Stimulated activated CD4-positive, alpha-beta T cell treated with anti-CD3 and anti-CD28 coated beads, Interleukin-4, amount 100 ng/mL, for 48 hours (primary cell): ENCODE results near the gene KIFAP3.
"Not testable (repeated sequence)": the region's sequence is repeated elsewhere in the genome, so short reads cannot be mapped to it uniquely, and the experiment has no call there.

Experiments used
- DNase-seq, 2 donors: peaks; one replicate each; pipeline ENCODE4 v3.0.0-alpha.2; 2020; ENCODE audit warnings: low read depth in 2 of 2

Gene KIFAP3

DNA sequence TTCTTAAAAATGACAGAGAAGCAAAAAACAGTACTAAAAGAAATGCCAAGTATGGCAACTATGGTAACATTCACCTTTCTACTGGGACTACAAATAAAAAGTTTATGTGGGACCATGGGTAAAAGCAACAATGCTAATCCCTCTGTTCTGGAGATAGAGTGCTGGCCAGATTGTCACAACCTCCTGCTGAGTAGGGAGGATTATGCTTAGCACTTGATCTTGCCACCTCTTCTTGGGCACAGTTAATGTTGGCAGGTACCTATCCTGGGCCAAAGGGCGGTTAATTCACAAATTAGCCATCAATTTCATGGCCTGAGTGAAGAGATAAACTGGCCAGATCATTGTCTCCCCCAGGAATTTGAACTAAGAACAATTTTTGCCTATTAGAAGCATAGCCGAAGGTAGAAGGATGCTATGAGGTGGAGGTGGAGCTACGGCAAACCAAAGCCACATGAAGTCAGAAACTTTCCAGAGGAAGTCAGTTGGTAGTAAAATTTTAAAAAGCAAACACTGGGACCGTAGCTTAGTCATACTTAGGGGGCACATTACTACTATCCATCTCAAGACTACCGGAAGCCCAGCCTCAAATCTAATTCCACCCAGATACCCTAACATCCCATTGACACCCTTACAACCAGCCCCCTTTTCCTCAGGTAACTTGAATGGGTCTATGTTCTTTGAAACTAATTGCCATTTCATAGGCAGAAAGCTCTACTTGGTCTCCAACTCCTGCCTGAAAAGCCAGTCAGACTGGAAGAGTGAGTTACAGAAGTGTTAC, 183.5 kb downstream of the KIFAP3 start:
- DNase-seq, result no peak

DNA sequence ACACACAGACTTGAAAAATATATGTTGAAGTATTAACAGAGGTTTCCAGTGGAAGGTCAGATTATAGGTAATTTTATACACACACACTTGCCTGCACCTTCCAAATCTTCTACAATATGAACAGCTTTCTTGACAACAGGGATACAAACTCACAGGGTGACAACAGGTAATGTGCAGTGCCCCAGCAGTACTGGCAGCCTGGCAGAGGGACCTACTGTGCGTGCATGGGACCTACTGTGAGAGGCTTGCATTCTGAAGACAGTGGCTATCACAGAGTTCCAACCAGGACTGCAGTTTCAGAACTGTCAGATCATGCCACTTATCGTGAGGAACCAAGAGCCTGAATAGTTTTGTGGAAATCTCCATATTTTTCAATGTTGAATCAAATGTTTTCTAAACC, 184.6 kb downstream of the KIFAP3 start:
- DNase-seq, result no peak

DNA sequence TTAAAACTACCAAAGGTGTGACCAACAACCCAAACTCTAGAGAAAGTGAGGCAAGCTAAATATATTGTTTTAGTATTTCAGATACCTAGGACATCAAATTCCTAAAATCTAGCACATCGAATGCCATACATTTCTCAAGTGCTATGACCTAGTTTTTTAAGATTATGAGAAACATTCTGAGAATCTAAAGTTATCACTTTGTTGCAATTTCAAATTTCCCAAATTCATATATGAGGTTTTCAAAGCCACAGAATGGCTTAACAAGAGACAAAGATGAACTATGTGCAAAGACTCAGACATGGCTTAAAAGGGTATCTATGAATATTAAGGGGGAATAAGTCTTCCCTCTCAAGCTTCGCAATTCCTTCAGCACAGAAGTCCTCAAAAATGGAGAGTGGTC, 187.6 kb downstream of the KIFAP3 start:
- DNase-seq, result no peak

DNA sequence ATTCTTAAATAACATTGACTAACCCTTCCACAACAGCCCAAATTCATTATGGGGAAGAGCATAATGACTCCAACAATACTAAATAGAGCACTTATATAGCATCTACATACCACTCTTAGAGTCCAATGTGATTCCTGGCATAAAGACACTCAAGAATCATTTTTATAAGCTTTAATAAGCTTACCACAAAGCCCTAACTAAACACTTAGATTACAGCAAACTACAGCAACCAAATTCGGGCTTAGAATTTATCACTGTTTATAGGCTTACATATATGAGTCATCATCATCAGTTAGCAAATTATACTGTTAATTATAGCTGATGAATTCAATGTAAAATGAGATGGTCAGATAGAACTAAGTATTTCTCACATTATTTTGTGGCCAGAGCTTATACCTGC, 188.1 kb downstream of the KIFAP3 start:
- DNase-seq, result no peak

DNA sequence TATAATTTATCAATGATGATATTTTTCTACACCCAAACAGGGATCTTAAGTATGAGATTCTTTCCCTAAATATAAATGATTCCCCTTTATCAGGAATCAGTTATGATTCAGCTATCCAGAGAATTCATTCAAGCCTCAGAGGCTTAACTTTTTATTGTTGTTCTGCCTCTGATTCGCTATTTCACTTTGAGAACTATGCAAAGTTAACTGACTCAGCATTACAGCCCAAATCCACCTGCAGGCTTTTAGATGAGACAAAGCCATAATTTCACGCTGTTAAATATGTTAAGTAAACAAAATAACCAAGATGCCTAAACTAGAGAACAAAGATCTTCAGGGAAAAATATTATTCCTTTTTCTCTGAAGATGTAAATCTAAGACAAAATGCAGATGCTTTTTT, 189.3 kb downstream of the KIFAP3 start:
- DNase-seq, result no peak

DNA sequence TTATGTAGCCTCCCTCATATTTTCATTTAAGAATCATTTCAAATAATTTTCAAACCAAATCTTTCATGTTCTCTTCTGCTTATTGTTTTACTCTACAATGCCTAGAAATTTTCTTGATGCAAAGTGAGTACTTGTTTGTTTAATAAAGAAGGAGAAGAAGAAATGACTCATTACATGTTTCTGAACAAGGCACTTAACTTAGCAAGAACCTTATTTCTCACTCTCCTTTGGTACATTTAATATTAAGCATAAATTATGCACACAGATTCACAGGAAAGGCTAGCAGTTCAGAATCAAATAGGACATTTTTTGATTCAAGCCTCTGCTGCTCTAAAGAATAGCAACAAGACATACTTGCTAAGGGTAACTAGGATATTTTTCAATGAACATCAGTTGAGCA, 189.9 kb downstream of the KIFAP3 start:
- no peak for DNase-seq

DNA sequence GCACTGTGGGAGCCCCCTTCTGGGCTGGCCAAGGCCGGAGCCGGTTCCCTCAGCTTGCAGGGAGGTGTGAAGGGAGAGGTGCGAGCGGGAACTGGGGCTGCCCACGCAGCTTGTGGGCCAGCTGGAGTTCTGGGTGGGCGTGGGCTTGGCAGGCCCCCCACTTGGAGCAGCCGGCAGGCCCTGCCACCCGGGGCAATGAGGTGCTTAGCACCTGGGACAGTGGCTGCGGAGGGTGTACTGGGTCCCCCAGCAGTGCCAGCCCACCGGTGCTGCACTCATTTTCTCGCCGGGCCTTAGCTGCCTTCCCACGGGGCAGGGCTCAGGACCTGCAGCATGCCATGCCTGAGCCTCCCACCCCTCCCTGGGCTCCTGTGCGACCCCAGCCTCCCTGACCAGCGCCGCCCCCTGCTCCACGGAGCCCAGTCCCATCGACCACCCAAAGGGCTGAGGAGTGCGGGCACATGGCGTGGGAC, 192.4 kb downstream of the KIFAP3 start:
- no peak for DNase-seq

DNA sequence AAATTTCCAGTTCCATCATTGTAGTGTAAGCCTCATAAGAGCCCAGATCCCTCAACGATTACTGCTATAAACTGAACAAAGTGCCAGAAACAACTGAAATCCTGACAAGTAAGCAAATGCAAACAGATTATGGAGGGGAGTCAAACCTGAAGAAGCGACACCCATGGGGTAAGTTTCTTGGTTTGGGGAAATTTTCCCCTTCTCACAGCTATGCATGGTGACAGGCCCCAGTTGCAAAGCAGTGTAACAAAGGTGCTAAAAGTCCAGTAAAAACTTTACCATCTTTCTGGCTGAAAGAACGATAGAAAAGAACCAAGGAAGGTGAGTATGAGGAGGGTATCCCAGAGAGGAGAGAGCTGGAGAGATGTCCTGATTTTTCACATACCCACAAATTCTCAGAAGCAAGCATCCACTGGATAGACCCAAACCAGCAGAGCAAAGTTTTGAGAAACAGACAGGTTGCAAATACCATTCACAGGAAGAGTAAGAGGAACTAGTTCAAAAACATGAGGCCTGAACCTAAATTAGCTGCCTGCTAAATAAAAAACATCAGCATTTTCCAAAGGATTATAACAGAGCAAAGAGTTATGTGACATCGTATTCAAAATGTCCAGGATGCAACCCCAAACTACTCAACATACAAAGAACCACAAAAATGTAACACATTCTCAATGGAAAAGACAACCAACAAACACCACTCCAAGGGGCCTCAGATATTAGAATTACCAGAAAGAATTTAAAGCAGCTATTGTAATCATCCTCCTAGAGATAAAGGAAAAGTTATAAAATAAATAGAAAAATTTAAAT, 195.3 kb downstream of the KIFAP3 start:
- no peak for DNase-seq

DNA sequence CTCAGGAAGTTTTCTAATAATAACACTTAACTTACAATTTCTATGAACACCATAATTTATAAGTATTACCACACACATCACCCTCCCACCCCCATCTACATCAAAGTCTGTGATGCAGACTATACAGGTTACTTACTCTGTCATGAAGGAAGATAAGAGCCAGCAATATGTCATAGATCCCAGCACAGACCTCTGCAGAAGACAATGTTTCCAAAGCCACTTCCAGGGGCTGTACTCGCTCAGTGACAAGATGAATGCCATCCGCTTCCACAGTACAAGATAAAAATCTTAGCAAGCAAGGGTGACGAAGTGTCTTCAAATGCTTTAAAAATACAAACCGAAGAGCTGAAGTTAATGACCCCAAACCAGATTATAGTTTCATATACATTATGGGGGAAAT, 196.0 kb downstream of the KIFAP3 start:
- DNase-seq, result no peak

DNA sequence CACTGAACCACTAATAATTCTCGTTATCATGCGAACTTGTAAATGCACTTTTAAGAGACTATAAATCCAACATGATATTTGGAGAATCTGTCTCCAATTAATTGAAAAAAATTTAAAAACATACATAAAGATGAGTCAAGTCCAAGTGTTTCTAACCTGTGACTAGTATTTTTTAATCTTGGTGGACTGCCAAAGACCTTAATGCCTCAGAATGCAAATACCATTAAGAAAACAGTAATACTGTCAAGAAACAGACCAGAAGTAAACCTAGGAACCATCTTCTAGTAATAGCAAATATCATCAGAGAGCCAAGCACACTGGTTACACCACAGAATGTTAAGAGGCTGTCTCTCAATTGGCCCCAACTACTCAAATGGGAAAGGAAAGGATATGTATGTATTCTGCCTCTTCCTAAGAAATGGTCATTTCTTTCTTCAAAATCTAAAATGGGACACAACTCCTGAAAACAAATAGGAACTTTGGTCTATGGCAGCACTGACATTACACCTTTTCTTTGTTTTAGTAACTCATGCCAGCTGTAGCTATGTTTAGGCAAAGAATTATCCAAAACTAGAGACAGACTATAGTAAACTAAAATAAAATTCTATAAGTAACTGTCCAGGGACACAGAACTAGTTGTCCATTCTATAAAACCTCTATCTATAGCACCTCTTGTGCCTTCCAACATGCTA, 196.5 kb downstream of the KIFAP3 start:
- DNase-seq, result no peak

DNA sequence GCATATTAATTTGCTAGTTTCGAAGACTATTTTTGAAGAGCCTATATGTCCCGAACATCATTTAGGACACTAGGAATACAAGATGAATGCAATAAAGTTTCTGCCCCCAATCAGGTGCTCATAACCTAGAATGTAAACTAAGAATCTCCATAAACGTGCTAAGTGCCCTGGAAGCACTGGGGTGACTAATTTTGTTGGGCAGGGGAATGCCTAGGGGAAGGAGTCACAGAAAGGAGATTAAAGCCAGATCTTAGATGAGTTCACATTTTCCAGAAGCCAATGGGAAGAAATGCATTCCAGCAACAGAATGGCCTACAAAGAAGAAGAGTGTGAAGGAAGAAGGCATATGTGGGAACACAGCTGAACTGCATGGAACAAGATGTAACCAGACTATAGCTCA, 200.3 kb downstream of the KIFAP3 start:
- no peak for DNase-seq

DNA sequence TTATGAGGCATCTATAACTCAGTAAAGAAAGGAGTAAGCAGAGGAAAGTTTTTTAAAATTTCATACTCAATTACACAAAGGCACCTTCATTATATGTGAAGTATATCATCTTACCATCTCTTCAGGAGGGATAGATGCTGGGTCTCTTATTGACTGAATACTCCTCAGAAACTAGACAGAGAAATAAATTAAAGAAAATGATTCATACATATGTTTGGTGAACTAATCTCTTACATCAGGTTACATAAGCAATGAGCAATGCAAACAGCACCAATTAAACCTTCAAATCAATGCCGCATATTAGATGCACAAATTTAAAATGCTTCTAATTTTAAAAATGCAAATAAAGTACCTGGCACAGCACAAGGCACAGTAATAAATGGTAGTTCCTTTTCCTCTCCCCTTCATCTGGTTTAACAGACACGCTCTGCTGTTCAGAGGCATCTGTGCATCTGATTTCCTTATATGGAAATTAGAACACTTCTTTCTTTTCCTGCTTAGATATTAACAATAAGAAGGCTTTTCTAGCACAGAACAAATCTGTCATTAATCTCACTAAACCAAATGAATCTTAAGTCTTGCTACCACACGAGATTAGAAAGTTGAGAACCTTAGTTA, 200.8 kb downstream of the KIFAP3 start:
- no peak for DNase-seq

DNA sequence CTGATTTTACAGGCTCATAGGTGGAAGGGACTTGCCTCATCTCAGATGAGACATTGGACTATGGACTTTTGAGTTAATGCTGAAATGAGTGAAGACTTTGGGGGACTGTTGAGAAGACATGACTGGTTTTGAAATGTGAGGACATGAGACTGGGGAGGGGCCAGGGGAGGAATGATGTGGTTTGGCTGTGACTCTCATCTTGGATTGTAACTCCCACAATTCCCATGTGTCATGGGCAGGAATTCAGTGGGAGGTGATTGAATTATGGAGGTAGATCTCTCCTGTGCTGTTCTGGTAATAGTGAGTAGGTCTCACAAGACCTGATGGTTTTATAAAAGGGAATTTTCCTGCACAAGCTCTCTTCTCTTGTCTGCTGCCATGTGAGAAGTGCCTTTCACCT, 201.6 kb downstream of the KIFAP3 start:
- no peak for DNase-seq

DNA sequence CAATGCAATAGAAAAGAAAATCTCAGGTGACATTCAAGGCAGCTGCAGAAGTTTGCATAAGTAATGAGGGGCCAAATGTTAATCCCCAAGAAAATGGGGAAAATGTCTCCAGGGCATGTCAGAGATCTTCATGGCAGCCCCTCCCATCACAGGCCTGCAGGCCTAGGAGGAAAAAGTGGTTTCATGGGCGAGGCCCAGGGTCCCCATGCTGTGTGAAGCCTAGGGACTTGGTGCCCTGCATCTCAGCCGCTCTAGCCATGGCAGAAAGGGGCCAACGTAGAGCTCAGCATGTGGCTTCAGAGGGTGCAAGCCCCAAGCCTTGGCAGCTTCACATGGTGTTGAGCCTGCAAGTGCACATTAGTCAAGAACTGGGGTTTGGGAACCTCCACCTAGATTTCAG, 202.5 kb downstream of the KIFAP3 start:
- not testable (repeated sequence) for DNase-seq
